SIG-M5 treated with dmso at 0.1 percent for 504 hours (cell line): ENCODE measurements around the gene UBE4A.

Source experiments
- DNase-seq: peaks from one replicate; lab custom pipeline; 2025; ENCODE audit not compliant: unreplicated experiment; lab: John Stamatoyannopoulos, UW

The UBE4A gene

DNA sequence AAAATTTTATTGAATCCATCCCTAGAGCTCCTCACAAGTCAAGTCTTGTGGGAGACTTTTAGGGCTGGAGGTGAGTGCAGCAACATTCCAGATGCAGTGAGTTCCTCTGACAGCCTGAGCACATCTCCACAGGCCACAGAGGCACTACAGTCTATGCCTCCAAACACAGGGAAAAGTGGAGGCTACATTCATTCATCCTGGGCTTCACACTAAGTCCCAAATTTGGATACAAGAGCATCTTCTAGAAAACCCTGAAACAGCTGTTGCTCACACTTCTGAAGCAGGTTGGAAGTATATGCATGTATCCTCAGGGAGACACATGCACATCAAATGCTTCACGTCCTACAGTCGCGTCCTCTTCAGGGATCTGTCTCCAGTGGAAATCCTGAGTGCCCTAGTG is 18.1 kb upstream of the UBE4A start:
- DNase-seq = no peak

DNA sequence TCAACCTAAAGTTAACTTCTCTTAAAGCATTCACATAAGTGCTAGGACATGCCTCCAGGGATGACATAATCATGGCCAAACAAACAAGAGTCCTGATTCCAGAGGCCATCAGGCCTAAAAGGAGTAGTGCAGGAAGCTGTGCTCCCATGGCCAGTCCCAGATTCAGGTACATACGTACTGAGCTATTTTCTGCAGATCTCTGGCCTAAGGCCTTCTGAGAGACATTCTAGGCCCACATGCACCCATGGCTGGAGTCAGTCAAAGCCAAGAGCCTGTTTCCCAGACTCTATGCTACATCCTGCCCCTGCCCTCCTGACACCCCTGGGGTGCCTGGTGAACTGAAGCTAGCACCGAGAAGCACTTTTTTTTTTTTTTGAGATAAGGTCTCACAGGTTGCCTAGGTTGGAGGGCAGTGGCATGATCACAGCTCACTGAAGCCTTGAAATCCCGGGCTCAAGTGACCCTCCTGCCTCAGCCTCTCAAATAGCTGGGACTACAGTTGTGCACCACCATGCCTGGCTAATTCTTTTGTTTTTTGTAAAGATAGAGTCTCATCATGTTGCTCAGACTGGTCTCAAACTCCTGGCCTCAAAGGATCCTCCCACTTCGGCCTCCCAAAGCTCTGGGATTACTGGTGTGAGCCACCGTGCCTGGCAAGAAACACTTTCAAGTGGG is 17.4 kb upstream of the UBE4A start:
- DNase-seq = no peak

DNA sequence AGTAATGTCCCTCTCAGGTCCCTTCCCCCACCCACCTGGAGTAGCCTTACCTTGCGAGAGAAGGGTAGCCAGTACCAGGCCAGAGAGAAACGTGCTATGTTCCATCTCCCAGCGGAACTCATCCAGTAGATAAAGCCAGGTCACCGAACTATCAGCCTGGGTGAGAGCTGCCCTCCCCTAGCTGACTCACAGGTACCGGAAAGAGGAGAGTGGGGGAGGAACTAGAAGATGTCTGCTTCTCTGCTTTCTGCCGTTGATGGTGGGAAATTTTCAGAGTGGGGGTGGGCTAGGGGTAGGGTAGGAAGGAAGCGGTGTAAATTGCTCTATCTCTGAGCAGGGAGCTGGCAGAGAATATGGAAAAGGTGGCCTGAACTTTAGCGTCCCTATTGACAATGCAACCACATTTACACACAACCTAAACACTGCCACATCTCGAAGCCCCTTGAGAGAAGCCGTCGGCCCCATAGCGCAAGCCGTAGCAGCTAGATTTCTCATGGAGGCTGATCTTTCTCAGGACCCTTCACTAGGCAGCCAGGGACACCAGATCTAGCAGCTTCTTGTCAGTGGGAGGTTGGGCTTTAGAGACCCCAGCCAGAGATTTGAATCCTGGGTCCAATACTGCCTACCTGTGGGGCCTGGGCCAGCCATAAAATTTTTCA is 16.8 kb upstream of the UBE4A start, which contains the start of gene CD3D:
CD3D (minus strand) TSS at position 203 of the 659 bp plus-strand sequence; CDS start at position 105, 98 bp downstream.
- DNase-seq = no peak

GRCh38 chr11:118343248-118343647 is 16.2 kb upstream of the UBE4A start:
- DNase-seq = no peak

GRCh38 chr11:118343981-118344515 is 15.4 kb upstream of the UBE4A start, which contains the start of gene CD3G:
TSS of gene CD3G (plus strand) at chr11:118344344. CDS start at chr11:118344424, 80 bp downstream.
- DNase-seq = no peak

GRCh38 chr11:118349475-118349874 is 9.9 kb upstream of the UBE4A start:
- no peak for DNase-seq

DNA sequence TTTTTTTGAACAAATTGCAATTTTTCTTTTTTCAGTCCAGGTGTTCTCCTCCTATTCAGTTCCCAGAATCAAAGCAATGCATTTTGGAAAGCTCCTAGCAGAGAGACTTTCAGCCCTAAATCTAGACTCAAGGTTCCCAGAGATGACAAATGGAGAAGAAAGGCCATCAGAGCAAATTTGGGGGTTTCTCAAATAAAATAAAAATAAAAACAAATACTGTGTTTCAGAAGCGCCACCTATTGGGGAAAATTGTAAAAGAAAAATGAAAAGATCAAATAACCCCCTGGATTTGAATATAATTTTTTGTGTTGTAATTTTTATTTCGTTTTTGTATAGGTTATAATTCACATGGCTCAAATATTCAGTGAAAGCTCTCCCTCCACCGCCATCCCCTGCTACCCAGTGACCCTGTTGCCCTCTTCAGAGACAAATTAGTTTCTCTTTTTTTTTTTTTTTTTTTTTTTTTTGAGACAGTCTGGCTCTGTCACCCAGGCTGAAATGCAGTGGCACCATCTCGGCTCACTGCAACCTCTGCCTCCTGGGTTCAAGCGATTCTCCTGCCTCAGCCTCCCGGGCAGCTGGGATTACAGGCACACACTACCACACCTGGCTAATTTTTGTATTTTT is 6.2 kb upstream of the UBE4A start:
- DNase-seq = no peak

GRCh38 chr11:118358071-118358470 is 1.3 kb upstream of the UBE4A start:
- DNase-seq = no peak

- DNase-seq = no peak
Measured at GRCh38 chr11:118364956-118365615, 5.7 kb downstream of the UBE4A start.

DNA sequence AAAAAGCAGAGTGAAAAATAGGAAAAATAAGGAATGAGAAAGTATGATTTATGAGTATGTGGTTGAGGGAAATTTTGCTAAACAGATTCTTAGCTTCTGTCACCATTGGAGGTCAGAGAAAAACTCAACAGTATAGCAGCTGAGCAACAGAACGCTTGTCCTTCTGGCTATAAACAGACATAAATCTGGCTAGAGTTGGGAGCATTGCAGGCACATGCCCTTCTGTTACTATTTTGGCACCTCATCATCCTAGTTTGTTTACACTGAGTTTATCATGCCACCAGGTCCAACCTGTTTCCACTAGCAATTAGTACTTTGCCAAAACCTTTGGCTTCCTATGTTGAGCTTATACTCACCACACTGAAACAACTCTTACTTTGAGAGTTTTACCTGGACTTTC is 6.9 kb downstream of the UBE4A start:
- DNase-seq = no peak

- DNase-seq = peak; percentile 1
Measured at GRCh38 chr11:118370774-118371173, 11.4 kb downstream of the UBE4A start.

DNA sequence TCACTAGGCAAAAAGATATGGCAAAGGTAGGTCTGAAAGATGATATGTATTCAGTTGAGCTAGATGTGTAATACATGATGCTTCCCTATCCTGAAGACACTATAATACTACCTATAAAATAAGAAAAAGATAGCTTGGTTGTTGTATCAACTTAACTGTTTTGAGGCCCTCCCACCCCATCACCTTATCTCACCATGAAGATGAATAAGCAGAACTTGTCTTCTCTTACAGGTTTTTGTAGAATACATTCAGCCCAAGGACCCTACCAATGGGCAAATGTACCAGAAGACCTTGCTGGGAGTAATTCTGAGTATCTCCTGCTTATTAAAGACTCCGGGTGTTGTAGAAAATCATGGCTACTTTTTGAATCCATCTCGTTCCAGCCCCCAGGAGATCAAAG is 13.9 kb downstream of the UBE4A start:
- DNase-seq = no peak

GRCh38 chr11:118373871-118374270 is 14.5 kb downstream of the UBE4A start:
- no peak for DNase-seq

GRCh38 chr11:118374729-118375128 is 15.3 kb downstream of the UBE4A start:
- no peak for DNase-seq

DNA sequence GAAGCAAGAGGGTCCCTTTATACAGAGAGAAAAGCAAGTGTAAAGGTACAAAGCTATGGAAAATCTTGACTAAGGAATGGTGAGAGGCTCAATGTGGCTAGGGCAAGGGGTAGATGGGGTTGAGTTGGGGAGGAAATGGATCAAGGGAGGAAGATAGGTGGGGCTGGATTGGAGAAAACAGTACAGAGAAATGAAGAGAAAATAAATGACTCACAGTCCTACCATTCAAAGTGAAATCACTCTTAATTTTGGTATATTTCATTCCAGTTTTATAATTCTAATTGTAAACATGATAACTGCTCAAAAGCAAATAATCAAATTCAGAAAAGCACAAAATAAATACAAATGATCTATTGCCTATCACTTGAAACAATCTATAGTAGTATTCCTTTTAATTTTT is 16.6 kb downstream of the UBE4A start:
- no peak for DNase-seq

DNA sequence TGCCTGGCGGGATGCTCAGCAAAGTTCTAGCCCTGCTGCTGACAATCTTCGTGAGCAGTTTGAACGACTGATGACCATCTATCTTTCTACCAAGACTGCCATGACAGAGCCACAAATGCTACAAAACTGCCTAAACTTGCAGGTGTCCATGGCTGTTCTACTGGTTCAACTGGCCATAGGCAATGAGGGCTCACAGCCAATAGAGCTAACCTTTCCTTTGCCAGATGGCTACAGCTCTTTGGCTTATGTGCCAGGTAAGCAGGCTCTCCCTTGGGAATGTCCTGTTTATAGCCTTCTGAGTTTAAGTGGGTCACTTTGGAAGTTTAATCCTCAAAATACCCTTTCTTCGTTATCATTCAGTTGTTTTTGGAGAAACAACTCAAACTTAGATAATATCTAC is 20.1 kb downstream of the UBE4A start:
- no peak for DNase-seq

DNA sequence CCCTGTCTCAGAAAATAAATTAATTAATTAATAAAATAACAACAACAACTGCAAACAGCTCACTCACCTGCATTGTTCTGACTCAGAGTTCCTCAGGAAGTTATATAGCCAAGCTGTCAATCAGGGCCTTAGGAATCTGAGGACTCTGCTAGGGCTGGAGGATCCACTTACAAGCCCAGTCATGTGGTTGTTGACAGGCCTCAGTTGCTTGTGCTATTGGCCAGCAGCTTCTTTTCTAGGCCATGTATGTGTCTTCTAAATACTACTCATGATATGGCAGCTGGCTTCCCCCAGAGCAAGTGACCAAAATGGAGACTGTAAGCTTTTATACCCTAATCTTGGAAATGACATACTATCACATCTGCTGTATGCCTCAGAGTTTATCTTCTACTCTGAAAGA is 21.2 kb downstream of the UBE4A start:
- no peak for DNase-seq

DNA sequence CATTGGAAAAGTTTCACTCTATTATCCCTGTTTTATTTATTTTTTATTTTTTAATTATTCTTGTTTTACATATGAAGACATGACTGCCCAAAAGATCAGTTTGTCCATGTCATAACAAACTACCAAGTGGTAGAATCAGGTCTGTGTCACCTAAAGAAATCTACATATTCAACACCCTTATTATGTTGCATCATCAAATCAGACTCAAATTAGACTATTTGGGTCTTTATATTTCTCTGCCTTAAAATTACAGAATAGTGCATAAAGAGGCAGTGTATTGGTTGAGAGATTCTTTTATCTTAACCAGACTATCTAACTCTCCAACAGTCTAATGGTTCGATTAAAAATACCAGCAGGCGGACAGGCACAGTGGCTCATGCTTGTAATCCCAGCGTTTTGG is 23.6 kb downstream of the UBE4A start:
- no peak for DNase-seq

- no peak for DNase-seq
Measured at GRCh38 chr11:118383657-118384056, 24.3 kb downstream of the UBE4A start.

- DNase-seq = no peak
Measured at GRCh38 chr11:118396097-118396501, 36.7 kb downstream of the UBE4A start.

GRCh38 chr11:118397448-118397847 is 38.0 kb downstream of the UBE4A start:
- DNase-seq = no peak
